CMK (cell line): Measurements from ENCODE around the gene MXRA7.
"Not testable (repeated sequence)": the region's sequence is repeated elsewhere in the genome, so short reads cannot be mapped to it uniquely, and the experiment has no call there.

ENCODE experiments used
- DNase-seq: peaks from one replicate; pipeline ENCODE4 v3.0.0-alpha.2; 2010; ENCODE audit warnings: low read depth

MXRA7 gene

GRCh38 chr17:76735586-76736348, 25.0 kb upstream of the MXRA7 start:
- no peak for DNase-seq

GRCh38 chr17:76735006-76735405, 24.2 kb upstream of the MXRA7 start:
- no peak for DNase-seq

- DNase-seq: no peak
These were observed 23.5 kb upstream of the MXRA7 start for GRCh38 chr17:76734080-76734840.

GRCh38 chr17:76733618-76733957, 22.8 kb upstream of the MXRA7 start:
- no peak for DNase-seq

- no peak for DNase-seq
These were observed 22.2 kb upstream of the MXRA7 start for GRCh38 chr17:76732734-76733617.

GRCh38 chr17:76731800-76732733, 21.3 kb upstream of the MXRA7 start:
- DNase-seq: not testable (repeated sequence)

GRCh38 chr17:76727745-76728456, 17.1 kb upstream of the MXRA7 start:
- DNase-seq: no peak

- no peak for DNase-seq
These were observed 16.3 kb upstream of the MXRA7 start, which contains the start of gene METTL23 for GRCh38 chr17:76726776-76727718. Gene METTL23, plus strand, starts transcription at chr17:76726839. Its CDS starts 2,872 bp downstream, at chr17:76729711.

- DNase-seq: peak; percentile 91
These were observed 15.5 kb upstream of the MXRA7 start, which contains the start of gene JMJD6 for GRCh38 chr17:76726231-76726775. Gene JMJD6, minus strand, starts transcription at chr17:76726606. Its CDS starts 131 bp downstream, at chr17:76726475.

- peak; percentile 54 for DNase-seq
These were observed 14.9 kb upstream of the MXRA7 start for GRCh38 chr17:76725580-76726230.

GRCh38 chr17:76723812-76724211, 13.0 kb upstream of the MXRA7 start:
- no peak for DNase-seq

- not testable (repeated sequence) for DNase-seq
These were observed 12.2 kb upstream of the MXRA7 start for GRCh38 chr17:76722977-76723376.

- DNase-seq: no peak
These were observed 11.5 kb upstream of the MXRA7 start for GRCh38 chr17:76722279-76722678.

GRCh38 chr17:76721463-76721862, 10.7 kb upstream of the MXRA7 start:
- DNase-seq: no peak

- no peak for DNase-seq
These were observed 10.2 kb upstream of the MXRA7 start for GRCh38 chr17:76720941-76721340.

- no peak for DNase-seq
These were observed 9.4 kb upstream of the MXRA7 start for GRCh38 chr17:76720211-76720610.

GRCh38 chr17:76718516-76718915, 7.8 kb upstream of the MXRA7 start:
- no peak for DNase-seq

GRCh38 chr17:76716839-76717215, 6.1 kb upstream of the MXRA7 start:
- DNase-seq: no peak
